Kidney tubule cell (primary cell): ENCODE measurements around the gene FOXL3.

Experiments used
- DNase-seq: peaks from one replicate; pipeline ENCODE4 v3.0.0-alpha.2; 2018; ENCODE audit warnings: low spot score

Gene FOXL3

GRCh38 chr7:338295-339061 is 48.5 kb downstream of the FOXL3 start:
- no peak for DNase-seq

- no peak for DNase-seq
These were observed 49.0 kb downstream of the FOXL3 start for GRCh38 chr7:339062-339342.

GRCh38 chr7:339696-340095 is 49.7 kb downstream of the FOXL3 start:
- DNase-seq, result no peak

- DNase-seq, result no peak
These were observed 50.4 kb downstream of the FOXL3 start for GRCh38 chr7:340200-340937.
